DND-41 (cell line): ENCODE data around the gene MTERF4.

Experiments
- CTCF ChIP-seq: IDR thresholded peaks from 2 replicates; pipeline ENCODE4 v1.5.1; 2012; ENCODE audit warnings: borderline replicate concordance, low read length, moderate library complexity, mild to moderate bottlenecking; ENCODE audit not compliant: poor library complexity, severe bottlenecking; ENCODE audit errors: extremely low read depth
- EZH2 ChIP-seq: IDR thresholded peaks from 3 replicates; pipeline ENCODE4 v1.6.1; 2012; ENCODE audit warnings: borderline replicate concordance, low read depth, mild to moderate bottlenecking, moderate library complexity, low read length, inconsistent platforms; ENCODE audit not compliant: severe bottlenecking

- TF ChIP-seq CTCF (no peak), EZH2 (no peak)
These were observed 29.9 kb downstream of the MTERF4 start for GRCh38 chr2:241072151-241072550.
